ENCODE results near the gene KATNIP. TPM values are rescaled to one million over a fixed set of nuclear protein-coding genes. Genes with fewer than 3 reads are reported as not detected.
A peak's percentile ranks its signal among the peaks of the same experiment; 100 is the strongest.

The KATNIP gene
- total and polyA plus RNA-seq, 9 of the 15 experiments (the other 6 are each of a cell fraction or from before 2014, with no cell fraction given): 1.7 to 13.2 (median 8.0) TPM

DNA sequence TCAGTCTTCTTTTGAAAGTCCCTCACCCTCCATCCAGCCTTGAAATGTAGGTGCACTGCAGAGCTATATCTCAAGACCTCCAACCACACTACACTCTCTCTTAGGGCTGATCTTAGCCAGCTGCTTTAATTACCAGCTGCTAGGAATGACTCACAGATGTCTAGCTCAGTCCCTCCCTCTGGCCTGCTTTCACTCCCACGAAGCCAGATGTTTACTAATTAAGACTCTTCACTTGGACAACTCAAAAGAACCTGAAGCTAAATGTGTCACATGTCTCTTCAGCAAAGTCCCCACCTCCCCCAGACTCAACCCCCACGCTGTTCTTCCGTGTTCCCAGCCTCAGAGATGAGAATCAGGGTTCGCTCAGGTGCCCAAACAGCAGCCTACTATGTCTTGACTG, 2.8 kb upstream of the KATNIP start (continued):
- TF ChIP-seq FOXK1 (CRISPR knock-in tag; IDR thresholded peaks at IDR 0.05; ENCODE audit: borderline replicate concordance): no peak
- TF ChIP-seq ZNF668 (CRISPR knock-in tag; IDR thresholded peaks at IDR 0.05): no peak
- TF ChIP-seq, protein P1, sequence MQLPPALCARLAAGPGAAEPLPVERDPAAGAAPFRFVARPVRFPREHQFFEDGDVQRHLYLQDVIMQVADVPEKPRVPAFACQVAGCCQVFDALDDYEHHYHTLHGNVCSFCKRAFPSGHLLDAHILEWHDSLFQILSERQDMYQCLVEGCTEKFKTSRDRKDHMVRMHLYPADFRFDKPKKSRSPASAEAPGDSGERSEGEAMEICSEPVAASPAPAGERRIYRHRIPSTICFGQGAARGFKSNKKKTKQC (CRISPR knock-in tag; IDR thresholded peaks at IDR 0.05): no peak
- no peak for TF ChIP-seq POLR3G (IDR thresholded peaks at IDR 0.05; ENCODE audit: extremely low read depth, insufficient read length, insufficient replicate concordance)
- TF ChIP-seq, protein P2, sequence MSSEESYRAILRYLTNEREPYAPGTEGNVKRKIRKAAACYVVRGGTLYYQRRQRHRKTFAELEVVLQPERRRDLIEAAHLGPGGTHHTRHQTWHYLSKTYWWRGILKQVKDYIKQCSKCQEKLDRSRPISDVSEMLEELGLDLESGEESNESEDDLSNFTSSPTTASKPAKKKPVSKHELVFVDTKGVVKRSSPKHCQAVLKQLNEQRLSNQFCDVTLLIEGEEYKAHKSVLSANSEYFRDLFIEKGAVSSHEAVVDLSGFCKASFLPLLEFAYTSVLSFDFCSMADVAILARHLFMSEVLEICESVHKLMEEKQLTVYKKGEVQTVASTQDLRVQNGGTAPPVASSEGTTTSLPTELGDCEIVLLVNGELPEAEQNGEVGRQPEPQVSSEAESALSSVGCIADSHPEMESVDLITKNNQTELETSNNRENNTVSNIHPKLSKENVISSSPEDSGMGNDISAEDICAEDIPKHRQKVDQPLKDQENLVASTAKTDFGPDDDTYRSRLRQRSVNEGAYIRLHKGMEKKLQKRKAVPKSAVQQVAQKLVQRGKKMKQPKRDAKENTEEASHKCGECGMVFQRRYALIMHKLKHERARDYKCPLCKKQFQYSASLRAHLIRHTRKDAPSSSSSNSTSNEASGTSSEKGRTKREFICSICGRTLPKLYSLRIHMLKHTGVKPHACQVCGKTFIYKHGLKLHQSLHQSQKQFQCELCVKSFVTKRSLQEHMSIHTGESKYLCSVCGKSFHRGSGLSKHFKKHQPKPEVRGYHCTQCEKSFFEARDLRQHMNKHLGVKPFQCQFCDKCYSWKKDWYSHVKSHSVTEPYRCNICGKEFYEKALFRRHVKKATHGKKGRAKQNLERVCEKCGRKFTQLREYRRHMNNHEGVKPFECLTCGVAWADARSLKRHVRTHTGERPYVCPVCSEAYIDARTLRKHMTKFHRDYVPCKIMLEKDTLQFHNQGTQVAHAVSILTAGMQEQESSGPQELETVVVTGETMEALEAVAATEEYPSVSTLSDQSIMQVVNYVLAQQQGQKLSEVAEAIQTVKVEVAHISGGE (CRISPR knock-in tag; IDR thresholded peaks at IDR 0.05): no peak
- no peak for TF ChIP-seq GATAD2A (IDR thresholded peaks at IDR 0.05)
- no peak for TF ChIP-seq NR2C2 (CRISPR knock-in tag; IDR thresholded peaks at IDR 0.05)
- 0 out of 2 replicates have a peak, but pooled peaks have one; percentile 32 for TF ChIP-seq NR2C2 (tag; IDR thresholded peaks at IDR 0.05)
- no peak for TF ChIP-seq TCF7L2 (IDR thresholded peaks at IDR 0.05; ENCODE audit: low read depth, low read length)
- TF ChIP-seq ETV6 (IDR thresholded peaks at IDR 0.05; ENCODE audit: borderline replicate concordance in 1 of 2, low read depth in 2 of 2, low read length in 1 of 2): no peak
- TF ChIP-seq ETV6 (CRISPR knock-in tag; IDR thresholded peaks at IDR 0.05; ENCODE audit: borderline replicate concordance): no peak
- TF ChIP-seq BHLHE40 (IDR thresholded peaks at IDR 0.05; ENCODE audit: low read length): 0 out of 2 replicates have a peak, but pooled peaks have one; percentile 39
- TF ChIP-seq, protein P3, sequence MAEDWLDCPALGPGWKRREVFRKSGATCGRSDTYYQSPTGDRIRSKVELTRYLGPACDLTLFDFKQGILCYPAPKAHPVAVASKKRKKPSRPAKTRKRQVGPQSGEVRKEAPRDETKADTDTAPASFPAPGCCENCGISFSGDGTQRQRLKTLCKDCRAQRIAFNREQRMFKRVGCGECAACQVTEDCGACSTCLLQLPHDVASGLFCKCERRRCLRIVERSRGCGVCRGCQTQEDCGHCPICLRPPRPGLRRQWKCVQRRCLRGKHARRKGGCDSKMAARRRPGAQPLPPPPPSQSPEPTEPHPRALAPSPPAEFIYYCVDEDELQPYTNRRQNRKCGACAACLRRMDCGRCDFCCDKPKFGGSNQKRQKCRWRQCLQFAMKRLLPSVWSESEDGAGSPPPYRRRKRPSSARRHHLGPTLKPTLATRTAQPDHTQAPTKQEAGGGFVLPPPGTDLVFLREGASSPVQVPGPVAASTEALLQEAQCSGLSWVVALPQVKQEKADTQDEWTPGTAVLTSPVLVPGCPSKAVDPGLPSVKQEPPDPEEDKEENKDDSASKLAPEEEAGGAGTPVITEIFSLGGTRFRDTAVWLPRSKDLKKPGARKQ (CRISPR knock-in tag; IDR thresholded peaks at IDR 0.05): no peak
- TF ChIP-seq TEAD4 (IDR thresholded peaks at IDR 0.05; ENCODE audit: low read length): peak; percentile 74
- TF ChIP-seq TEAD4 (CRISPR knock-in tag; IDR thresholded peaks at IDR 0.05; ENCODE audit: borderline replicate concordance): no peak
- TF ChIP-seq CBFA2T2 (conservative IDR thresholded peaks at IDR 0.05): peak; percentile 92
- TF ChIP-seq, protein P4, sequence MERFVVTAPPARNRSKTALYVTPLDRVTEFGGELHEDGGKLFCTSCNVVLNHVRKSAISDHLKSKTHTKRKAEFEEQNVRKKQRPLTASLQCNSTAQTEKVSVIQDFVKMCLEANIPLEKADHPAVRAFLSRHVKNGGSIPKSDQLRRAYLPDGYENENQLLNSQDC (CRISPR knock-in tag; IDR thresholded peaks at IDR 0.05): no peak
- no peak for TF ChIP-seq PYGO2 (tag; IDR thresholded peaks at IDR 0.05)
- no peak for TF ChIP-seq ZNF143 (CRISPR knock-in tag; IDR thresholded peaks at IDR 0.05)
- TF ChIP-seq NCOA2 (IDR thresholded peaks at IDR 0.05; ENCODE audit: partially characterized antibody in 2 of 2): no peak
- TF ChIP-seq HDAC1 (IDR thresholded peaks at IDR 0.05): peak in 1 of 2 experiments; percentile 84; a peak in 2 of 4 replicates
- TF ChIP-seq, protein P5, sequence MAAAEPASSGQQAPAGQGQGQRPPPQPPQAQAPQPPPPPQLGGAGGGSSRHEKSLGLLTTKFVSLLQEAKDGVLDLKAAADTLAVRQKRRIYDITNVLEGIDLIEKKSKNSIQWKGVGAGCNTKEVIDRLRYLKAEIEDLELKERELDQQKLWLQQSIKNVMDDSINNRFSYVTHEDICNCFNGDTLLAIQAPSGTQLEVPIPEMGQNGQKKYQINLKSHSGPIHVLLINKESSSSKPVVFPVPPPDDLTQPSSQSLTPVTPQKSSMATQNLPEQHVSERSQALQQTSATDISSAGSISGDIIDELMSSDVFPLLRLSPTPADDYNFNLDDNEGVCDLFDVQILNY (CRISPR knock-in tag; IDR thresholded peaks at IDR 0.05): no peak
- TF ChIP-seq ZNF146 (CRISPR knock-in tag; IDR thresholded peaks at IDR 0.05; ENCODE audit: unreplicated experiment): no peak

Measured in K562 (cell line).